HG02571 (cell line): Measurements from ENCODE around the gene ANAPC5.
"Not testable (repeated sequence)": the region's sequence is repeated elsewhere in the genome, so short reads cannot be mapped to it uniquely, and the experiment has no call there.

ENCODE experiments used
- ATAC-seq: cut with Tn5 transposase; IDR thresholded peaks from one replicate; pipeline ENCODE4 v1.9.1; 2021; ENCODE audit warnings: mild to moderate bottlenecking, moderate library complexity; ENCODE audit not compliant: unreplicated experiment

ANAPC5 gene

DNA sequence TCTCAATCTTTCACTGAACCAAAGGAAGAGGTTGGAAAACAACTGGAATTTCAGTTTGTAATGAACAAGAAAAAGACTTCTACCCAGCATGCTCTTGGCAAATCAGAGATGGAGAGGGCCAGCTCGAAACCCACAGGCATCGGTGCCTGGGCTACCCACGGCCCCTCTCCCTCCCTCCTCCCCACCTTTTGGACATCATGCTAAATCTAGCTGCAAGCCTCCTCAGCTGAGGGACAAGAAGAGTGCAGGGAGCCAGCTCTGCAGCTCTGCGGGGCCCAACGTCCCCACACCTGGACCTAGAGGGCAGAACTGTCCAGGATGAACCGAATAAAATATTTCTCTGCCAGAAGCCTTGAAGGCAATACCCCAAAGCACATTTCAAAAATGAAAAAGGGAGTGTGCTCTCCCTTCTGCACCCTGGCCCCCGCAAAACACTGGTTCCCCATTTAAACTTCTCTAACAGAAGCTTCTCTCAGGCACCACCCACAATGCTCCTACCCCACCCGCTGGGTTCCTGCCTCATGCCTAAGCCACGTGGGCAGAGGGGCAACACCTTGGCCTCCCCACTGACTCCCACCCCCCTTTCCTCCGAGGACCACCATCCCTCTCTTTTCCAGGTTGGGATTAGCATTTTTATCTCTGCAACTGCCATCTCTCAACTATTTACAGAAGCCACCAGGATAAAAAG is 63.9 kb downstream of the ANAPC5 start:
- ATAC-seq: no peak

DNA sequence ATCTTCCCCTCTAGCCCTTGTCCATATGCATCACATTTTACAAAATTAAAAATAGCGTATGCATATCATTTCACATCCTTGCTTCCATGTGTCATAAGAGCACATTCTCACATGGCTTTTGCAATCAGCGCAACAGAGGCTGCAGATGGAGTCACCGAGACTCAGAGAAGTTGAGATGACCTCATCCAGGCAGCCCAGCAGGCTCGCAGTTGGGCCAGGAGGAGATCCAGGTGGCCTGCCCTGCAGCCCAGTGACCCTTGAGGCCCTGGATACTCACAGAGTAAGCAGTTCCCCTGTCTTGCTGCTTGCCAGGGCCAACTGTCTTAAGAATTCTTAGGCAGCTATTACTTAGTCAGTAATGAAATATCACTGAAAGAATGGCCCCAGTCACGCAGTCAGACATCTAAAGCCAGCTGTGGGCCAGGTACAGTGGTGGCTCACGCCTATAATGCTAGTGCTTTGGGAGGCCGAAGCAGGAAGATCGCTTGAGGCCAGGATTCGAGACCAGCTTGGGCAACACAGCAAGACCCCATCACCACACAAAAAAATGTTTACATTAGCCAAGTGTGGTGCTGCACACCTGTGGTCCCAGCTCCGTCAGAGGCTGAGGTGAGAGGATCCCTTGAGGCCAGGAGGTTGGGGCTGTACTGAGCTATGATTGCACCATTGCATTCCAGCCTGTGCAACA is 64.8 kb downstream of the ANAPC5 start:
- ATAC-seq: no peak

DNA sequence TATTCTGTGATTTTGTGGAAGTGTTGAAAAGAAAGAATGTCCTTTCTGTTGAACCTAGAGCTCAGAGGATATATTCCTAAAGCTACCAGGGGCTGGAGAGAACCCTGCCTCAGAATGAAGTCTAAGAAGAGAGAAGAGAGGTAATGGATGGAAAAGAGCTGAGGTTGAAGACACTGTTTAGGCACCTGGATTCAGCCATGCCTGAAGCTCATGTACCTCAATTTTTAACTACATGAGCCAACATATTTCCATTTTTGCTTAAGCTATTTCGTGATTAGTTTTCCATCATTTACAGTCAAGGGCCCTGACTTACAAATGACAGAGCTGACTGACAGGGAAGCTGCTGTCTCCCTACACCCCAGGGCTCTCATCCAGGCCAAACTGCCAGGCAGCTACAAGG is 66.4 kb downstream of the ANAPC5 start:
- no peak for ATAC-seq

DNA sequence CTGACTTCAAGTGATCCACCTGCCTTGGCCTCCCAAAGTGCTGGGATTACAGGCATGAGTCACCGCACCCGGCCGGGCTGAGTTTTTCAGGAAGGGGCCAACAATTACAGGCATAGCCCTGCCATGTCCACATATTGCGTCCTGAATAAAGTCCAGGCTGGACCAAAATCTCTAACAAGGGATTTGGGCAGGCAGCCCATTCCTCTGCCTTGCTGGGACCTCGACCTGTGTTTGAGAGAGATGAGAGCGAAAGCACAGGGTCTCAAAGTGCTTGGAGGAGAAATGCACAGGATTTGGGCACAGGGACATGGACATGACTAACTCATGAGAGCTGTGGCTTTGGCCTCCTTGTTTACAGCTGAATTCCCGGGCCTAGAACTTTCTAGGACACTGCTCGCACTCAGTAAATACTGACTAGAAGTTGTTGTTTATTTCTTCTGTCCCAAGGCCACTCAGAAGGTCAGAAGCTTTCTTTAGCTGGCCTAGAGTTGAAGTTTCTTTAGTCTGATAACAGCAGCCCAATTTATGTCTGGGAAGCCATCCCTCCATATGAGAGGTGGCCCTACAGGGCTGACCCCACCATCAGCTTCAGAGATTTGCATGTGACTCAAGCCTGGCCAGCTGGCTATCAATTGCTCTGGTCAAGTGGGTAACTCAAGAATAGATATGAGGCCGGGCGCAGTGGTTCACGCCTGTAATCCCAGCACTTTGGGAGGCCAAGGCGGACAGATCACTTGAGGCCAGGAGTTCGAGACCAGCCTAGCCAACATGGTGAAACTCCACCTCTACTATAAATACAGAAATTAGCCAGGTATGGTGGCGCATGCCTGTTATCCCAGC is 67.4 kb downstream of the ANAPC5 start:
- ATAC-seq: no peak

DNA sequence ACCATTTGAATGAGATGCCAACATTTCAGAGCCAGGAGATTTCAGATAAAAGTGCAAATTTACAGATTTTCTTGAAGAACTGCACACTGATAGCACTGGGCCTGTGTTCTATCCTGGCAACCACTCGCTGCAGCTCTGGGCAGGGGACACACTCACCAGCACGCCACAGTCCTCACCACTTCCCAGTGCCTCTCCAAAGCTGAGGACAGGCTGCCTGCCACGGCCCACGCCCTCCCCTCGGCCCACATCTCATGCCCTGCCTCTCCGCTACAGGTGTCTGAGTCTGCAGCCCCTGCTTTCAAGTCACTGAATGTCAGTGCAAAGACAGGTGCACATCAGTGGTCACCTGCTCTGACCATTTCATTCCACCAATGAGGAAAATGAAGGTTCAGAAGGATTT is 68.4 kb downstream of the ANAPC5 start:
- ATAC-seq: no peak

DNA sequence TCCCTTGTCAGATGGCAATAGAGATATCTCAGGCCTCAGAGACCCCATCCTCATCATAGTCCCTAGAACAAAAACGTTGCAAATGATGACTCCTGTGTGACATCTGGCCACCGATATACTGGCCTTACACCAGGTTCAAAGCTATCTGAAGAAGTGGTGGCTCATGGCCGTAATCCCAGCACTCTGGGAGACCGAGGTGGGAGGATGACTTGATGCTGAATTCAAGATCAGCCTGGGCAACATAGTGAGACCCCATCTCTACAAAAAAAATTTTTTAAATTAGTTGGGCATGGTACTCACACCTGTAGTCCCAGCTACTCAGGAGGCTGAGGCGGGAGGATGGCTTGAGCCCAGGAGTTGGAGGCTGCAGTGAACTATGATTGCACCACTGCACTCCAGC is 68.8 kb downstream of the ANAPC5 start:
- ATAC-seq: no peak

DNA sequence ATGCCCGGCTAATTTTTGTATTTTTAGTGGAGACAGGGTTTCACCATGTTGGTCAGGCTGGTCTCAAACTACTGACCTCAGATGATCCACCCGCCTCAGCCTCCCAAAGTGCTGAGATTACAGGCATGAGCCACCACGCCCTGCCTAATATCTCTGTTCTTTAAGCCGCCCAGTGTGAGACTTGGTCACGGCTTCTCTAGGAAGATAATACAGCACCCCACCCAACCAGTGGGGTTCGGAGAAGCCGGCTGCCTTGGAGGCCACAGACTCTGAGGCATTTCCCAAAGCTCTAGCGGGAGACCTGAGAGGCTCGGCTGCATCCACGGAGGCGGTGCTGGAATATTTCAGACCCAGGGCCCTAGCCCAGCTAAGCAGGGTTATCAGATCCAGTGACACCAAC is 69.3 kb downstream of the ANAPC5 start:
- ATAC-seq: not testable (repeated sequence)

DNA sequence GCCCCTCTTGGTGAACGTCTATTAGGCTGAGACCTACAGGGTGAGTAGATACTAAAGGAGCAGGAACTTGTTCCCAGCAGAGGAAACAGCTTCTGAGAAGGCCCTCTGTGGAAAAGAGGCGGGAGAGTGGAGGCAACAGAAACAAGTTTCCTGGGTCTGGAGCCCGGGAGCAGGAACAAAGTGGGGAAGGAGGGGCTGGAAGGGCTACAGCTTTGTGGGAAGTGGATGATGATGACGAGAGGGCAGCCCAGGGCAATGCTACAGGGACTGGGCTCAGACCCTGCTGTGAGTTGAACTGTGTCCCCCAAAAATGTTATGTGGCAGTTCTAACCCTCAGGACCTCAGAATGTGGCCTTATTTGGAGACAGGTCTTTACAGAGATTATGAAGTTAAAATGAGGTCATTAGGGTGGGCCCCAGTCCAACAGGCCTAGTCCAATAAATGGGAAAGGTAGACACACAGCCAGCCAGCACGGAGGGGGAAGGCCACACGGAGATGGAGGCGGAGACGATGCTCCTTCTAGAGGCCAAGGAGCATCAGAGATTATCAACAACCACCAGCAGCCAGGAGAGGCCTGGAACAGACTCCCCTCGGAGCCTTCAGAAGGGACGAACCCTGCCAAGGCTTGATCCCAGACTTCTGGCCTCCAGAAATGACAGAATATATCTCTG is 70.0 kb downstream of the ANAPC5 start:
- no peak for ATAC-seq

DNA sequence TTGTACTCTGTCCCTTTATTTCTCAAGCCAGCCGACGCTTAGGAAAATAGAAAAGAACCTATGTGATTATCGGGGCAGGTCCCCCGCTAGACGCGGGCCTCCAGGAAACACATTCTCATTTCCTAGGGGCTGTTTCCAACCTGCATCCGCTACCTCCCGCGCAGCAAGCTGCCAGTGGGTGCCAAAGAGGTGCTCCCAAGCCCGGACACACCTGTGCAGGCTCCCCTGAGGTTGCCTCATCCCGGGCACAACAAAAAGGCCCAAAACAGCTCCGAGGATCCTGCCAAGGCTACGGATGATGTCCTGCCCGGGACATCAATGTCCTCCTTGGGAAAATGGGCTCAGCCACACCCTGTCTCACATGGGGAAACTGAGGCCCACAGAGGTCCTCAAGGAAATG is 71.1 kb downstream of the ANAPC5 start:
- not testable (repeated sequence) for ATAC-seq

DNA sequence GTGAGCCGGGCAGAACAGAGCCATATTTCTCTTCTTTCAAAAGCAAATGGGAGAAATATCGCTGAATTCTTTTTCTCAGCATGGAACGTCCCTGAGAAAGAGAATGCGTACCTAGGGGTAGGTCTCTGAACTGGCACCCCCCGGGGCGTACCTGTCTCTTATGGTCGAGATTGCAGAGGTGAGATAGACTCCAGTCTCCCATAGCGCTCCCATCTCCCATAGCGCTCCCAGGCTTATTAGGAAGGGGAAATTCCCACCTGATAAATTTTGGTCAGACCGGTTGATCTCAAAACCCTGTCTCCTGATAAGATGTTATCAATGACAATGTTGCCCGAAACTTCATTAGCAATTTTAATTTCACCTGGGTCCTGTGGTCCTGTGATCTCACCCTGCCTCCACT is 71.7 kb downstream of the ANAPC5 start:
- not testable (repeated sequence) for ATAC-seq

DNA sequence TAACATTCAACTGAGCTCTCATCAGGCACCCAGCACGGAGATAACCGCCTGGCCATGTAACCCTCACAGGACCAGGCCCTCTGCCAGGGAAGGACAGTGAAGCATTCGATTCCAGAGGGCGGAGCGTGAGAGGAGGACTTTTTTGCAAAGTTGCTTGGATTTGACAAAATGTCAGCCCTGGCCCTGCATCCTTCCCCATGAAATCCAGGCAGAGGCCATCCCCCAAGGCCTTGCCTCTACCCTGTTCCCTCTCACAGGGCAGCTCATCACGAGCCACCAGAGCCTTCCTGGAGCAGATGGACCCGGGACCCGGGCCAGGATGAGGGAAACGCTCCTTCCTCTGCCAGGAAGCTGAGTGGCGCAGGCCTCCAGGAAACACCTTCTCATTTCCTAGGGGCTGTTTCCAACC is 72.7 kb downstream of the ANAPC5 start:
- ATAC-seq: no peak

DNA sequence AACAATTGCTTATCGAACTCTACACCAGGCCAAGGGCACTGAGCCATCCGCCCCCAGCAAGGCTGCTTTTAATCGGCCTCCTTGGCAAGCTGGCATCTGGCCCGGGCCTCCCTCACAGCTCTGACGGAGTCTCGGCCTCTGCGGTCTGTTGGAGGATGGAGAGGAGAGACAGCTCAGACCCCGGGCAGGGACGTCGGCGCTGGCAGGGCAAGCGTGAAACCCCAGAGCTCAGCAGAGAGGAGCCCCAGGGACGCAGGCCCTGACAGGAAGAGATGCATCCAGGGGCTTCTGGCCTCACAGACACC is 73.2 kb downstream of the ANAPC5 start:
- no peak for ATAC-seq

DNA sequence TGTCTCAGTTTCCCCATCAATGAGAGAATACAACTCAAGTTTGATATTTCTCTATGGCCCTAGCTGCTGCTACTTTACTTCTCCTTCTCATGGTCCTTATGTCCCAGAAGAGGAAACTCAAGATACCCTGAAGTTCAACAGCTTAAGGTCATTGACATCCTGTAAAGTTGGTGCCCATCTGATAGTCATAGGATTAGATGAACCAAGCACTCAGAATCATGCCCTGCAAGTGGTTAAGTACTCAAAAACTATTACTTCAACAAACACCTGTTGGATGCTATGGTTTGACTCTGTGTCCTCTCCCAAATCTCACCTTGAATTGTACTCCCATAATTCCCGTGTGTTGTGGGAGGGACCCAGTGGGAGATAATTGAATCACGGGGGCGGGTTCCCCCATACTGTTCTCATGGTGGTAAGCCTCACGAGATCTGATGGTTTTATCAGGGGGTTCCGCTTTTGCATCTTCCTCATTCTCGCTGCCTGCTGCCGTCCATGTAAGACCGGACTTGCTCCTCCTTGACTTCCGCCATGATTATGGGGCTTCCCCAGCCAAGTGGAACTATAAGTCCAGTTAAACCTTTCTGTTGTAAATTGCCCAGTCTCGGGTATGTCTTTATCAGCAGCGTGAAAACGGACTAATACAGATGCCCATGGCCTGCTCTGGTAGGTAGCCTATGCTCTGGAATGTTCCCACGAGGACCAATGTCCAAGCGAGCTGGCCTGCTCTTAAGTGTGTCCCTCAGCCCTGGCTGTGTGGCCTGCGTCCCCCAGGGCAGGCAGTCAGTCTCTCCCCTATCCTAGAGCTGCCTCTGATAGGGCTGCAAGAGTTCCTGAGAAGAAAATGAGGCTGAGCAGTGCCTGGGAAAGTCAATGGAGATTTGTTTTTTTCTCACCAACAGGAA is 73.8 kb downstream of the ANAPC5 start:
- no peak for ATAC-seq

DNA sequence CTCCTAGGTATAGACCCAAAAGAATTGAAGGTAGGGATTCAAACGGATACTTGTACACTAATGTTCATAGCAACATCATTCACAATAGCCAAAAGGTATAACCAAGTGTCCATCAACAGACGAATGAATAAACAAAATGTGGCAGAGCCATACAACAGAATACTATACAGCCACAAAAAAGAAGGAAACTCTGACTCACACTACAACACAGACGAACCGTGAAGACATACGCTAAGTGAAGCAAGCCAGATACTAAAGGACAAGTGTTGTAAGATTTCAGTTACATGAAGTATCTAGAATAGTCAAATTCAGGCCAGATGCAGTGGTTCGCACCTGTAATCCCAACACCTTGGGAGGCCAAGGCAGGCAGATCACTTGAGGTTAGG is 74.8 kb downstream of the ANAPC5 start:
- ATAC-seq: no peak

DNA sequence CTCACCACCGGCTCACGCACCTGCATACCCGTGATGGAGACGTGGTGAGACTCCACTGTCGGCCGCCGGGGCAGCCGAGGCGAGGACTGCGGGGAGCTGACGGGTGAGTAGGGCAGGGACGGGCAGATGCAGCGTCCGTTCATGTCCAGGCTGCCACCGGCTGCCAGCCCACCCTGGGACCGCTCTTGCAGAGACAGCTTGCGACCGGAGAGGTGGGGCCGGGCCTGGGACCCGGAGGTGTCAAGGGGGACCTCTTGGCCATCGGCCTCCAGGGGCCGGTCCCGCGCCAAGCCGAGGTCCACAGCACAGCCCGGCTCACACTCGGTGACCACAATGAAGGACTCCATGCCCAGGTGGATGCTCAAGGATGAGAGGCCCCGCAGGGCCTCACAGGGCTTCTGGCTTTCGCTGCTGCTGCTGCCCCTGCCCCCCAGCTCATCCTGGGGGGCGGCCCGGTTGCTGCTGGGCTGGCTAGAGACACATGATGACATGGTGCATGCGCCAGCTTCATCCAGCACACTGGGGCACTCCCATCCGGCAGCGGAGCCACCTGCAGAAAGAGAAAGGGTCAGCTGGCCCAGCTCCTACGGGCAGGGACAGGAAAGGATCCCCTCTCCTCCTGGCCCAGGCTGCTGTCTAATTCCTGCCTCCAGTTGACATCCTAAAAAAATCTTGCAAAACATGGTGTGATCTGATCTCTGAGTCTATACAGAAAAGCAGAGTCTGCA is 78.0 kb downstream of the ANAPC5 start:
- ATAC-seq: no peak

DNA sequence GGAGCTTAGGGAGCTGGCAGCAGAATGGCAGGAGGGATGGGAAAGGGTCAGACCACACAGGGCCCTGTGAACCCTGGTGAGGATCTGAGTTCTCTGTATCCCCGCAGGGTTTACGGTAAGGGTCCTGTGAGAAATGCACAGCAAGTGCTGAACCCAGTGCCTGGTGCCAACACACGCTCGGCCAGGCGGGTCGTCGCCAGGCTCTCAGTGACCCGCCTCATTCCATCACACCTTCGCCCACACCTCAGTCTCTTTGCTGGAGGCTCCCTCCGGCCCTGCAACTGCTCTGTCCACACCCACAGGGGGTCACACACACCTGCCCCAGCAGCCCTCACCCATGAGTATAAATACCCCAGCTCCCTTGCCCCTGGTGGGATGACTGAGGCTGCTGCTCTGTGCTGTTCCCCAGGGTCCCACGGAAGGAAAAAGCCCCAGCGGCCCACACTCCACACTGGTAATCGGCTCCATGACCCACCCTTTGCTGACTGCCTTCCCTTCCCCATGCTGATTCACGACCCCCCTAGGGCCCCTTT is 78.8 kb downstream of the ANAPC5 start:
- no peak for ATAC-seq

DNA sequence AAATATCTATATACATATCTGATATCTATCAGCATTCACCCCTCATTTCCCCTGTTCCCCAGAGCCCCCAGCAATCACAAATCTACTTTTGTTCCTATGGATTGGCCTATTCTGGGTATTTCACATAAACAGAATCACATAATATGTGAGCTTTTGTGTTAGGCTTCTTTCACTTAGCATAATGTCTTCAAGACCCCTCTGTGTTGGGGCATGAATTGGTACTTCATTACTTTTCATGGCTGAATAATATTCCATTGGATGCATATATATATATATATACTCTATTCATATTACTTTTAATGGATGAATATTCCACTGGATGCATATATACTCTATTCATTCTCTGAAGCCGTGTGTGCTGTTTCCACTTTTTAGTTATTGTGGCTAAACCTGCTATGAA is 84.4 kb downstream of the ANAPC5 start:
- no peak for ATAC-seq

DNA sequence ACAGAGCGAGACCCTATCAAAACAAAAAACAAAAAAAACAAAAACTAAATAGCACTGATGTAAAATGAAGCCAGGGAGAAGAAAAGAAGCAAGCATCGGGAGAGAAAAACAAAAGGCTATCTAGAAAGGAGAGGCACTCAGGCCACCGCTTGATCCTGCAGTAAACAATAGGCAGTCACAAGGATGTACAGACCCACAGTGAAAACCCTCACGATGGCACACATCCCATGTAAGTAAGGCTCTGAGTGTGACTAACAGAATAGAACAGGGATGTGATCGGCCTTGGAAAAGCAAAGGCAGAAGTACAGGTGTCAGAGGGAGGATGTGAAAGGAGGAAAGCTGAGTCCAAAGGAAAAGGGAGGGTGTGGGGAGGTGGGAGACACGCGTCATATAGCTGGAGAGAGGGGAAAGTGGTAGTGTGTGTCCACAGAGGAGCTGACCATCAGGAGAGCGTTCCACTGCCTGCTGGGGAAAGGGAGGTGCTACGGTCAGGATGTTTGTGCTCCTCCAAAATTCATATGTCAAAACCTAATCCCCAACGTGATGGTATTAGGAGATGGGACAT is 87.2 kb downstream of the ANAPC5 start:
- ATAC-seq: no peak

DNA sequence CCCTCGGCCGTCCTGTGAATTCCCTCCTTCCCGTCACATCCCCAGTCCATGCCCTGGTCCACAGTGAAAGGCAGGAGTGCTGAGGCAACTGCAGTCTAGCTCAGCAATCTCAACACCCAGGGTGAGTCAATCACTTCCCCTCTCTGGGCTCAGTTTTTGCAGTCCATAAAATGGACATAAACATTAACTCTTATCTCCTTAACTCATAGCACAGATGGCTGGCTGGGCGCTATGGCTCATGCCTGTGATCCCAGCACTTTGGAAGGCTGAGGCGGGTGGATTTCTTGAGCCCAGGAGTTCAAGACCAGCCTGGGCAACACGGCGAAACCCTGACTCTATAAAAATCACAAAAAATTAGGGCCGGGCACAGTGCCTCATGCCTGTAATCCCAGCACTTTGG is 88.1 kb downstream of the ANAPC5 start:
- no peak for ATAC-seq
